ENCODE data around the gene CPXM2. TPM values are rescaled to one million over a fixed set of nuclear protein-coding genes. Genes with fewer than 3 reads are reported as not detected.

Gene CPXM2
- total RNA-seq, 1 experiment from 2014 or later, result 0.12 TPM

GRCh38 chr10:123893651-123894050 is 2.0 kb upstream of the CPXM2 start:
- Histone ChIP-seq H2AFZ (ENCODE audit: low read depth, low read length, poor library complexity, severe bottlenecking) (no peak overlapping the region), H3K4me2 (ENCODE audit: low read length) (no peak overlapping the region), H3K9me3 (ENCODE audit: control insufficient read depth in 1 of 2, insufficient read depth in 1 of 2, low read depth in 1 of 2, low read length in 2 of 2) (no peaks in the 10 kb centered on the region), H3K27me3 (ENCODE audit: insufficient read depth, low read length) (peaks cover 14% of the 10 kb centered on the region), H3K9ac (ENCODE audit: low read length) (no peak overlapping the region), H4K20me1 (ENCODE audit: insufficient read depth) (no peaks in the 10 kb centered on the region), H3K4me3 (replicated peaks in 1 of 2; ENCODE audit: low read depth in 1 of 2, low read length in 2 of 2) (no peak overlapping the region), H3K36me3 (ENCODE audit: control insufficient read depth in 1 of 2, insufficient read depth in 2 of 2, low read length in 2 of 2) (no peaks in the 10 kb centered on the region), H3K27ac (ENCODE audit: low read depth, low read length) (no peak overlapping the region), H3K9me2 (ENCODE audit: insufficient read depth) (no peaks in the 10 kb centered on the region), H3K4me1 (ENCODE audit: control insufficient read depth in 1 of 2, insufficient read depth in 2 of 2, low read length in 2 of 2) (no peaks in the 10 kb centered on the region), H3K79me2 (ENCODE audit: insufficient read depth, low read length) (no peaks in the 10 kb centered on the region)
- DNase-seq (ENCODE audit: low read depth, low spot score) (no peak), ATAC-seq (no peak)
- ChIA-PET CTCF (no interaction called here), POLR2A (no interaction called here), RAD21 (ENCODE audit: low non-redundant PET in 1 of 2, low total read pairs in 2 of 2, uncharacterized antibody in 2 of 2, unreplicated experiment in 2 of 2) (no interaction called here)
- intact Hi-C loops (cut with micrococcal nuclease), result no loop called here
- BruUV-seq (replicated peaks), result no TSS peak
- TF ChIP-seq CTCF (IDR thresholded peaks at IDR 0.05 in 2 of 3, conservative IDR thresholded peaks at IDR 0.05 in 1 of 3; ENCODE audit: borderline replicate concordance in 1 of 3, insufficient read depth in 1 of 3, low read depth in 2 of 3, low read length in 2 of 3), result no peak
- TF ChIP-seq ZNF274 (IDR thresholded peaks at IDR 0.05; ENCODE audit: low read depth, low read length), result no peak
- no peak for TF ChIP-seq YY1 (IDR thresholded peaks at IDR 0.05; ENCODE audit: extremely low read depth, insufficient replicate concordance, low read depth, low read length)
- TF ChIP-seq JUND (IDR thresholded peaks at IDR 0.05), result no peak
- TF ChIP-seq RAD21 (IDR thresholded peaks at IDR 0.05; ENCODE audit: low read depth), result no peak
- no peak for TF ChIP-seq SP1 (IDR thresholded peaks at IDR 0.05; ENCODE audit: low read depth)
- TF ChIP-seq REST (IDR thresholded peaks at IDR 0.05; ENCODE audit: low read depth), result no peak
- no peak for TF ChIP-seq FOSL1 (IDR thresholded peaks at IDR 0.05; ENCODE audit: low read depth)
- TF ChIP-seq ZFX (IDR thresholded peaks at IDR 0.05), result no peak
- TF ChIP-seq ATF3 (IDR thresholded peaks at IDR 0.05), result no peak
- TF ChIP-seq ELF1 (IDR thresholded peaks at IDR 0.05; ENCODE audit: borderline replicate concordance, low read depth), result no peak
- TF ChIP-seq CBX3 (IDR thresholded peaks at IDR 0.05; ENCODE audit: low read depth), result no peak
- TF ChIP-seq MAX (IDR thresholded peaks at IDR 0.05), result no peak
- no peak for TF ChIP-seq POLR2AphosphoS5 (IDR thresholded peaks at IDR 0.05; ENCODE audit: low read depth, low read length)
- TF ChIP-seq EZH2 (IDR thresholded peaks at IDR 0.05), result no peak
- no peak for TF ChIP-seq SIN3A (IDR thresholded peaks at IDR 0.05; ENCODE audit: low read depth)

Data from HCT116 (cell line).